Measurements from ENCODE around the gene PROX2.

GRCh38 chr14:74848768-74849167 lies 27.2 kb downstream of the PROX2 start:
- TF ChIP-seq EZH2phosphoT487 (IDR thresholded peaks at IDR 0.05; ENCODE audit: insufficient read depth, low read depth), result no peak
- no peak for TF ChIP-seq EZH2 (IDR thresholded peaks at IDR 0.05; ENCODE audit: insufficient read depth, poor library complexity, severe bottlenecking)

All from GM23248 (cell line).